Measurements from ENCODE around the gene EMX1.

EMX1 gene

DNA sequence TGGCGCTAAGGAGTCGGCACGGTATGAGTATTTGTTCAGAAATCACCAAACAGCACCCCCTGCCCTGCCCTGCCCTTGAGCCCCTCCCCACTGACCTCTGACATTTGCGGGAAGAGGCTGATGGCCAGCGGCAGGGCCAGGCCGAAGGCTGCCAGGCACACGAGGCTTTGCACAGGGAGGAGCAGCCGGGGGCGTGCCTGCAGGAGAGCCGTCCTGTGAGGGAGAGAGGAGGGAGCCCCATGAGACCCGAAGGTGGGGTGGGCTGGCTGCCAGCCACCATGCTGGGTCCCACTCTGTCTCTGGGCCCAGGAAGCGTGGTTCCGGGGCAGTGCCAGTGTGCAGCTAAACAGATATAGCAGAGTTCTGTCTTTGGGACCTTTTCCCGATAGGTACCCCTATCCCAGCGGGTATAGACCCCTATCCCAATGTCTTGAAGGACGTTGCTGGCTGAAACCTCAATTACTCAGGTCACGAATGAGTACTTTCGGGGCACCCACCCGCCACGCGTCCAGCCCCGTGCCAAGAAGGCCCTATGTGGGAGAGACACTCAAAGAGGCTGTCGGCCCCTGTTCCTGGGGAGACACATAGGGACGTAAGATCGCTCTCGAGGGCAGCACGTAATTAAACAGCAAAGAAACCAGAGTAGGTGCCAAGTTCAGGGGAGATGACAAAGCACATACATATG is 43.9 kb downstream of the EMX1 start:
- no peak for DNase-seq

DNA sequence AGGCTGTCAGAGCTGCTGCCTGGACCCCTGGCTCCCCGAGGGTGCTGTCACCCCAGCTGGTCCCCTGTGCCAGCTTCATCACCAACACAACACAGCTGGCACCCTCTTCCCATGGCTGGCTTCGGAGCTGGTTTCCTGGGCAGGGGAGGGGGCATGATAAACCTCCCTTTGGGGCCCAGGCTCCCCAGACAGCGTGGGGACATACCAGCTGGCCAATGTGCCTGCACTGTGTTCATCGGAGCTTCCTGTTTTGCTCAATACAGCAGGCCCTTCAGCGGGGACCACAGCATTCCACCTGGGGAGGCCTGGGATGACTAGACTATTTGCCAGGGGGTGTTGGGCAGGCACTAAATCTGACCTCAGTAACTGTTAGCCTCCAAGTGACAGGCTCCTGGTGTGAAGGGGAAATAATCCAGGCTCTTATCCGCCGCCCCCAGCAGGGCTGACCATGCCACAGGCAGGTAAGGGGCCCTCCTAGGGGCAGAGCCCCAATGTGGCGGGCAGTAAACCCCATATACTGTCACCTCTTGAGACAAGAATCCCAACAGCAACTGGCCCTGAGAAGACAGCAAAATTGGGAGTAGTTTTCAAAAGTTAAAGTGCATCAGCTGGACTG is 44.6 kb downstream of the EMX1 start:
- no peak for DNase-seq

DNA sequence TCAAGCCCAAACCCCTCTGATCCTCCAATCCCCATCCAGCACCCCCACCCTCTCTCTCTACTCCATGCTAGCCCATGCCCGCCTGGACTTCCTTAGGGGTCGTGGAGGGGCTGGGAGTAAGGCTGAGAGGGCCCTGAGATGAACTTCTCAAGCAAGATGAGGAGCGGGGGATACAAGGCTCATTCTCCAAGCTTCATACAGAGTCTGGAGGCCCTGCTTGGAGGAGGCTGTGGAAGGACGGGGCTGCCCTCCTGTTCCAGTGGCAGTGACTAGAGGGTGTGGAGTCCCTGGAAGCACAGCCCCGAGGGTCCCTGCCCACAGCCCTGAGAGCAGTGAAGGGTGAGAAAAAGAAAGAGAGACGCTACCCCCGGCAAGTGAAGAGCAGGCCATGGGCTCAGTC is 45.6 kb downstream of the EMX1 start:
- no peak for DNase-seq

DNA sequence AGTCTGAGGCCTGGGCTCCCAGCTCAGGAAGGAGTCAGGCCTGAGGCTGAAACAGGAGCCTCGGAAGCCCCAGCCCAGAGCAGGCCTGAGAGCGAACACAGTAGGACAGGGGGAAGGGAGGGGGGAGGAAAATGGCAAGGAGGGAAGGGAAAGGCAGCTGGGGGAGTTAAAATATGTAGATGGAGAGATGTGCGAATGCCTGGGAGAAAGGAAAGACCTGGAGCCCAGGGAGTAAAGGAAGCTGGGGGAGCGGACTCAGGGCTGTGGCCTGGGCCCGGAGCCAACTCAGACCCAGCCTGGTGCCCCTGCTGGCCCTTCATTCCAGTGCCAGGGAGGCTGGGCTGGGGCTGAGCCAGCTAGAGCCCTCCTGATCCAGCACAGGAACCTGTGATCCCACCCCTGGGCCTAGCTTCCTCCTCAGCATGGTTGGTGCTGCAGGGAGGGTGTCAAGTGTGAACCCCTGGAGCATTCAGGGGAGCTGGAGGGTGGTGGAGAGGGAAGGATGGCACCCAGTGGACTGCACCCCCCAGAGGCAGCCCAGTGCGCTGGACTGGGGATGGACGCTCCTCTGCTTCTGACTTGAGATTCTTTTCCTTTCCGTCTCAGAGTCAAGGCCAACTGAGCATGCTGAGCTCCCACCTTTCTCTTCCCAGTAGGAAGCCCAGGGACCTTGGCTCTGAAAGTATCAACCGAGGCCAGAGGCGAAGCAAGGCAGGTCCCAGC is 46.3 kb downstream of the EMX1 start:
- DNase-seq = no peak

DNA sequence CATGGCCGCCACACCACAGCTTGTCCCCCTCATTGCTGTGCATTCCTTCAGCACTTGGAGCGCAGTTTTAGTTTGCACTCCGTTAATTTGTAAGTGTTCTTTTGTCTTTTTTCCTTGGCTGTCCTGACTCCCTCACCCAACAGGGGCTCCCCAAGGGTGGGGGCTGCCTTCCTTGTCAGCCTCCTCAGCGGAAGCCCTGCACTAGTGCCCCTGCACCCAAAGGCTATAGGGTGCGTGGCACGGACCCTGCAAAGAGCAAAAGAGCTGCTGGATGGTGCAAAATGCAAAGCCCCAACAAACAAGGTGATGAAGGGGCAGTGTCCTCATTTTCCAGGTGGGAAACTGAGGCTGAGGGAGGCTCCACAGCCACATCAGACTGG is 46.8 kb downstream of the EMX1 start:
- DNase-seq = no peak

DNA sequence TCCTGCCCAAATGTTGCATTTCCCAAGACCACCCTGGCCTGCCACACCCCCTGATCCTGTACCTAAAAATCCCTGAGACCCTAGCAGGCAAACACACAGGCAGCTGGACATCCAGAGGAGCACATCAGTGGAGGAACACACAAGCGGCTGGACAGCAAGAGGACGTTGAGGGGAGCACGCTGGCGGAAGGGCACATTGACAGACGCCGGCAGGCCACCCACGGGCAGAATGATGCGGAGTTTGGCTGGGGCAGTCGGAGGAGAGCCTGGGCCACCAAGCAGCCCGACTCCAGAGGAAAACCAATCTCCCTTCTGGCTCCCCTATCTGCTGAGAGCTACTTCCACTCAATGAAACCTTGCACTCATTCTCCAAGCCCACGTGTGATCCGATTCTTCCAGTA is 47.7 kb downstream of the EMX1 start:
- no peak for DNase-seq

DNA sequence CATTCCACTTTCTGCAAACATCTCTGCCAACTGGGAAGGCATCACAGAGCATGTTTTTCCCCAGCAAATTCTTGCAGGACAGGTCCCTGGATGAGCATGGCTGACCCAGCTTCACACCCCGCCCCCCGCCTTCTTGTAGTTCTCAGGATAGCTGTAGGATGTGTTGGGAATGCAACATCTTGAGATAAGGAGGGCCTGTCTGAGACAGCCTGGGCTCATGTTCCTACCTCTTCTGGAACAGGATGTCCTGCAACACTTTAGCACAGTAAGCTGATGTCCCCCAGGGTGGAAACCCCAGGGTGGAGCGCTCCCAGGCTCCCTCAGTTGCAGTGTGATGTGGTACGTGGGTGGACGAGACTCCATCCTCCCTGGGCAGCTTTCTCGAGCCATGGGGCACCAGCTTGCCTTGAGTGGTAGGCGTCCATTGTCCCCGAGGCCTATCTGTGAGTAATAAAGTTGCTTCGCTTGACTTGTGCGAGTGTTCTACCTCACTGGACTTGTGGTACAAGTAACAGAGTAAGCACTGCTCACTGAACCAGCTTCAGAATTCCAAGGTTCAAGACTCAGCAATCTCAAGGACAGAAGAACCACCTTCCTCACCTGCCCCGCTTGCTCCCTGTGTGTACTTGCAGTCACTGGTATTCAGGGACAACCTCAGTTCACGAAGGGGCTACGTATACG is 48.6 kb downstream of the EMX1 start:
- no peak for DNase-seq

DNA sequence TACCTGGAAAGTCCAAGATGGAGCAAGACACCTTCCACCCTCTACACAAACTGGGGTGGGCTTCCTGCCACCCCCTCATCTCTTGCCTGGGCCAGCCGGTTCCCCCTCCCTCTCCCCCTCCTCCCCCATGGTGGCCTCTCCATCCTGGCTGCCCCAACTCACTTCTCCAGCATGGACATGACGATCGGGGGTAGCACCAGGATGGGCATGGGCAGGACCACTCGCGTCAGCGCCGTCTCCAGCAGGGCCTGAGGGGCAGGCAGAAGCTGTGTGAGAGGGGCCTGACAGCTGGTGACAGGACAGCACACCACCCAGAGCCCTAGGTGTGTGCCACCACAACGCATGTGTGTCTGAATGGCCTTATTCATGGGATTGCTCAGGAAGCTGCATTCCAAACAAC is 51.0 kb downstream of the EMX1 start:
- no peak for DNase-seq

DNA sequence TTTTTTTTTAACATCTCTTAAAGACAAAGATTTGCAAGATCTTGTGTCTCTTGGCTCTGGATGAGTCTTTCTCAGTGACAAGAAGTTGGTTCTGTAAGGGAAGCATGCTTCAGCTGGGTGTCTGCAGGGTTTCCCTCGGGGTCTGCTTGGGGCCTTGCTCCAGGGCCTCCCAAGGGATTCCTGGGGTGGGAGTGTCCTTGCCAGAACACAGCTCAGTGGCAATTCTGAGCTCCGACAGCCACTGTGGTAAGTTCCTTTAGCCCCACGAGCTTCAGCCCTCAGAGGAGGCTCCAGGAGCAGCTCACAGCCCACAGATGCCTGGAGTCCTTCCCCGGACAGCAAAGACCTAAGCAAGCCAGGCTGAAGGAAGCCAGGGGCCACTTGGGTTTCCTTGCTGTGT is 52.4 kb downstream of the EMX1 start:
- no peak for DNase-seq

DNA sequence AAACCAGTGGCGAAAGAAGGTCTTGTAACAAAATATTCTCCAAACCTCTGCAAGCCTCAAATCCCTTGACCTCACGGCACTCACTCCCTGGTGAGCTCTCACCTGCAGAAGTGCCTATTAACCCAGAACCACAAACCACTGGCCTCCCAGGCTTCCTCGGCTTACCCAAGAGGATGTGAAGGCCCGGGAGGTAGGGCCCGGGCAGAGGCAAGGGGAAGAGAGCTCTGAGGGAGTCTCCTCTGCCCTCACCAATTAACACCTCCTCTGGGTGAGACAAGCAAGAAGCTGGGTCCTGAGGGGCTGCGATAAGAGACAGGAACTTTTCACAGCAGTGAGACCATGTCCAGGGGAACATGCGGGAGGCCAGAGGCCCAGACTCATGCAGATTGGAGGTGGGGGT is 53.7 kb downstream of the EMX1 start:
- no peak for DNase-seq

DNA sequence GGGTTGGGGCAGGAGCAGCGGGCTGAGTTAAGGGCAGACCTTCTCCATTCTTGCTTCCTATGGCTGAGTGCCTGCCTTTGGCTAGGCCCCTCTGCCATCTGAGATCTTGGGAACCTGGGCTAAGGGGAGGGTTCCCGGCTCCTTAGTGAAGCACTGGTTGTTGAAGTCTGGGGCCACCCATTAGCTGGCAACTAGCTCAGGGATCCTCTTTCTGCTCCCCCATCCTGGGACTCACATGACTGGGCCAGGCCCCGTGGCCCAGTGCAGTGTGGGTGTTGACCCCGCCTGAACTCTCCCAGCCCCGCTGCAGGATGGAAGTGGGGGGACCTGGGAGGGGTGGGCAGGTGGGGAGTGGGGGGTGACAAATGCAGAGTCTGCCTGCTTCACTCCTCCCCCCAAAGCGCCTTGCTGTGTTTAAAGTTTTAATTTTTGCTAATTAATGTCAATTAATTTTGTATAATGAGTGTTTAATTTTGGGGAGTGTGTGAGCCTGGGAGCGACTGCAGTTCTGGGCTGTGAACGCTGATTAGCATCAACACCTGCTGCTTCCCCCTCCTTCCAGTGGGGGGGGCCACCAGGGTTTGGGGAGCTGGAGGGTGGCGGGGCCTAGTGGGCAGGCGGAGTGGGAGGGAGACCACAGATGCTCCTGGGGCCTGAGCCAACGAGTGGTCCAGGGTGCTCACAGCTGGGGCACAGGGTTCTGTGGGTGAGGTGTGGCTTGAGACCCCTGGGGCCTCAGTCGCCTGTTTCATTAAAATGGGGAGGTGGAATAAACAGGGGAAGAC is 55.2 kb downstream of the EMX1 start:
- no peak for DNase-seq

DNA sequence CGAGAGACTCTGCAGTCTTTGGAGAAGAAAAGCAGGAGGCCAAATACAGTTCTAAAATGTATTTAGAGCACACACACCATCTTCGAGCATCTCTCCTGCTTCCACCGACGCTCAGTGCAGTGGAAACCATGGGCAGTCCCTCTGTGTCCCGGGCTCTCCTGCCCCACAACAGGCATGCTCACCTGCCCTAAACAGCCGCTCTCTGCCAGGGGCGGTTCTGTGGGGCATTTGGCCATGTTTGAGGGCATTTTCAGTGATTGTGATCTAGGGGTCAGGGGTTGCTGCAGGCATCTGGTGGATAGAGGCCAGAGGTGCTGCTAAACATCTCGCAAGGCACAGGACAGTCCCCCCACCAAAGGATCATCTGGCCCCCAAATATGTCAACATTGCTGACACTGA is 55.8 kb downstream of the EMX1 start:
- no peak for DNase-seq

DNA sequence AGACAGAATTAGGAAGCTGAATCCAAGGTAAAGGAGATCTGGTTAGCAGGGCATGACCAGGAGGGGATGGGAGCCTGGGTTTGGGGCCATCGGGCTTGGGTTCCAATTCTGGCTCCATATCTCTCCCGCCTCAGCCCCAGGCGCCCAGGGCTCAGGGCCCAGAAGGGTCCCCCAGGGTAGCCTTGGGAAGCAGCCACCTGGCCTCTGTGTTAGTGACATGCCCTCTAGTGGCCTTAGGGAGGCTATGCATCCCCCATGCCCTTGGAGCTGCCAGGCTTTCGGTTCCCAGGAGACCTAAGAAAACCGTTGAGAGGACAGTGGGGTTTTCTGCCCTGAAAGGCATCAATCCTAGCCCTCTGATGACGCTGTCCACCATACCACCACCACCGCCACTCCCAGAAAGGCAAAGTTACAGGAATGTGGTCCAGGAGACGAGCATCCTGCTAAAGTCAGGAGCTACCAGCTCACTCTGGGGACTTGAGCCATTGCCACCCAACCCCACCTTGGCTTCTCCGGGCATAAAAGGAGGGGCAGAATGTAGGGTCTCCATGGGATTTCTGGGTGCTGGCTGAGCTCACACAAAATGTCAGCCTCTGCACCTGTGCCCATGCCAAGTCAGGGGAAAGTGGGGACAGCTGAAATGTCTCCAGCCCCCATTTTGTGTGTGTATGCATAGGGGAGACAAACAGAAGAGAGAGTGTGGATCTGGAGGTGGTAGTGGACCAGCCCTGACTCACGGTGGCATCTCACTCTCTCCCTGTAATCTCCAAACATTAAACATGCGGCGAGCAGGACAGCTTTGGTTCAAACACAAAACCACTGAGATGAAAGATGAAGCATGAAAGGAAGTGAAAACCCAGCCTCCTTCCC is 56.5 kb downstream of the EMX1 start:
- DNase-seq = no peak

DNA sequence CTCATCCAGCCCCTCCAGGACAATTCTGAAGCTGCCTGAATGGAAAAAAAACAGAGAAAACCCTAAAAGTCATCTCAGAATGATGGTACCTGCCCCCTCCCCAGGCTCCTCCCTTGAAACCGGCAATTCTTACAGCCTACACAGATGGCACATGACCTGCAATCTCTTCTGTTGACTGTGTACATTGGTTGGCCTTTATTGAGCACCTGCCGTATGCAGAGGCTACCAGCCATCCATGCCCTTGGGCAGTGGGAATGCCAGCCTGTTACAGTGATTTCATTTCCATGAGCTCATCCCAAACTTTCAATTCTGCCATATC is 57.1 kb downstream of the EMX1 start:
- no peak for DNase-seq

DNA sequence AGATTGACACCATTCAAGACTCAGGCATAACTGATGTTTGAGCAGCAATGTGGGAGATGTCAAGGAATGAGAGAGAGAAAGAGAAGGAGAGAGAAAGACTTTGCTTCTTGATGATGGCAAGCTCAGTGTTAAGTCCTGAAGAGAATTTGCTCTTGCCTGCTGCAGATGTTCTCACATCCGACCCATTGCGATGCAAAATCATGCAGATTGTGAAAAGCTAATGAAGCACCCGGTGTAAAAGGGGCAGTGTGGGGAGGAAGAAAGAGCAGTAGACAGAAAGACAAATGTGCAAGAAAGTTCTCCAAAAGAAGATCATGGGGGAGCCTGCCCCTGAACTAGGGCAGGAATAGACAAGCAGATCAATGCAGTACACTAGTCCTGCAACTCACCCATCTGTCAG is 57.7 kb downstream of the EMX1 start:
- no peak for DNase-seq

DNA sequence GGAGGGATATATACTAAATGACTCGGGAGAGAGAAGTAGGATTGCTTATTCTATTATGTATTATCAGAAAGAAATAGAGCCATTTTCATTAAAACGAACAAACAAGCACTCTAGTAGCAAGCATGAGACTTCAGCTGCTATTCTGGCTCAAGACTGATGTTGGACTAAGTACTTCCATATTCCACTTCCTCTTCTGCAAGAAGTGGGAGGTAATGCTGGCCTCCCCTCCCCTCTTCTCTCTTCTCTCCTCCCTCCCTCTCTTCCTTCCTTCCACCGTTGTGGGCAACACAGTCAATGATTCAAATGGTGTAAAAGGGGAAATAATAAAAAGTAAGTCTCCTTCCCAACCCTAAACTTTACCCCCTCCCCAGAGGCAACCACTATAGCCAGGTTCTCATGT is 62.6 kb downstream of the EMX1 start:
- DNase-seq = no peak

DNA sequence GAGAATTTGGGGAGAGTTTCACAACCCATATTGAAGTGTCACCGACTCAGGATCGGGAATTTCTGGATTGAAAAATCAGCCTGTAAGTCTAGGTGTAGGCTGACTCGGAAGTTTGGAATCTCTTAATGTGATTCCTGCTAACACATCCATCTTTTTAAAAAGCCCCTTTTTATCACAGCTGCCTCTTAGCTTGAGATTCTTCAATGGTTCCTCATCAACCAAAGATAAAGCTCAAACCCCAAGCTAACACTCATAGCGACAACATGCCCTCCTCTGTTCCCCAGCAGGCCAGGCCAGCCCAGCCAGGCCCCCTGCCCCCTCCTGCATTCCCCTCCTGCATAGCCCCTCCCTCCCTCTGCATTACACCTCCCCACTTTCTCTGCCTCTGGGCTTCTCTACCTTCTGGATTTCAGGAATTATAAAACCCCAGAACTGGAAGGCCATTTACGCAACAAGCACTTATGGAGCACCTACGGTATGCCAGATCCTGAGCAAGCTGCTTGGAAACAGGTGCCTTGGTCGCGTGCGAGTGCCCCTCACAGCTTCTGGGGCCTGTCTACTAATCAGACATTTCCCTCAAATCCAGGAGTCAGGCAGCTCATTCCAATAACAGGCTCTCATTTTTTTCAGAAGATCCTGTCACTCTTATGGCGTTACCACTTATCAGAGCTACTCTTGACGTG is 63.4 kb downstream of the EMX1 start:
- no peak for DNase-seq

DNA sequence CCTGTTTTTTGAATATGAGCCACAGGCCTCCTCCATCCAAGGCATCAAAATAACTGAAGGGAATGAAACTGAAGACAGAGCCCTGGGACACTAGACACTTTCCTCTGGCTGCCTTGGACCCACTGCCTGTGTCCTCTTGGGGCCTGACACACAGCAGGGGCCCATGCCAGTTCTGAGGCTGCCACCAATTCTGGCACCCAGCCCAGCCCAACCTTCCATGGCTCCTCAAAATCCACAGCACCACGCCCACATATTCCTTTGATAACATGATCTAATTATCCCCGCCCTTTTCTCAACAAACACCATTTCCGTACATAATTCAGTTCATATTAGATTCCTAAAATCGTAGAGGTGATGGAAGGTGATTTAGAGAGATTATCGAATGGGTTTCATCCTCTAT is 64.2 kb downstream of the EMX1 start:
- DNase-seq = no peak

DNA sequence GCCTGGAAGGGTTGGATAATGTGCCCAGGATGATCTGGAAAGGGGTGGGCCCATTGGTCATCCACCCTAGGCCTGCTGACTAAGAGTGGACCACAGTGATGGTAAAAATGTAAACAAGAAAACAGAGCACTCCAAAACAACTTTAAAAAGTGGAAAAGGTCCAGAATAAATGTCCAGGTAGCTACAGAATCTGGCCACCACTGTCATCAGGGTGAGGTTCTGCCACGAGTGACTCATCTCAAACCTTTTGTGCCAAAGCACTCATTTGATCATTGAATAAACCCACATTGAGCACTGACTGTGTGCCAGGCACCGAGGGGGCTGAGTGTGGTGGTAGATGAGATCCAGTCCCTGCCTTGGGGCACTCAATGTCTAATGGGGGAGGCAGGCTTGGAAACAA is 64.9 kb downstream of the EMX1 start:
- no peak for DNase-seq

DNA sequence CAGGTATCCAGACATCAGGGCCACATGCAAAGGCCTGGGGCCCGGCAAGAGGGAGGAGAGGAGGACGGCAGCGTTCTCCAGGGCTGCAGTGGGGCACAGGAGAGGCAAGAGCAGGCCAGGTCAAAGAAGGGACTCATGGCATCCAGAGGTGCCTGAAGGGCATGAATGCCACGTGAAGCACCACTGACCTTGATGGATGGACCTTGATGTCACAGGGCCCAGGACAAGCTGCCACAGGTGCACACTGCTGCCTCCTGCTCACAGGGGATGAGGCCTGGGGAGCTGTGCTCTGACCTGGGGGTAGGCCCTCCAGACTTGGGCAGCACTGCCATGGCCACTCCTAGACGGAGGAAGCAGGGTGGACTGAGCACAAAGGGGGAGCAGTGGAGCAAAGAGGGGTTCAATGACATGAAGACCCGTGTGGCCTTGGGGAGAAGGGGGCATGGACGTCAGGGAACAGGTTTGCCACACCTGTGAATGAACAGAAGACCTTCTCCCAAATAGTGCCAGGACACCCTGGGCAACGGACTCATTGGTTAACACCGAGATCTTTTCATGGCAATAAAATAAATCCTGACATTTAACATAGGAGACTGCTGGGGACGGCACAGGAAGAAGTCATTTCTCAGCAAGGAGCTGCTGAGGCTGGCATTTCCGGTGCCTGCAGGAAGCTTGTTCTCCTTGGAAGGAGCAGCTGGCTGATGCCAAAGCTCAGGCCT is 65.6 kb downstream of the EMX1 start:
- DNase-seq = no peak

Measured in NCI-H2107 (cell line).